OCI-LY1 (cell line): ENCODE measurements around the gene MYOCOS.

Experiments used
- EZH2 ChIP-seq: fragments of 200-600 bp; sonication (generic), shearing (Covaris generic); IDR thresholded peaks from 2 replicates; pipeline ENCODE4 v1.8.0; 2017; ENCODE audit warnings: borderline replicate concordance, mixed run types, mild to moderate bottlenecking, antibody characterized with exemption, low read length, moderate library complexity, mixed read lengths
- TF ChIP-seq, protein P1 (sequence below): fragments of 200-600 bp; sonication (generic), shearing (Covaris generic); IDR thresholded peaks from 2 replicates; pipeline ENCODE4 v1.5.1; 2017; ENCODE audit warnings: mild to moderate bottlenecking, antibody characterized with exemption, low read length, moderate library complexity, mixed read lengths

DNA sequence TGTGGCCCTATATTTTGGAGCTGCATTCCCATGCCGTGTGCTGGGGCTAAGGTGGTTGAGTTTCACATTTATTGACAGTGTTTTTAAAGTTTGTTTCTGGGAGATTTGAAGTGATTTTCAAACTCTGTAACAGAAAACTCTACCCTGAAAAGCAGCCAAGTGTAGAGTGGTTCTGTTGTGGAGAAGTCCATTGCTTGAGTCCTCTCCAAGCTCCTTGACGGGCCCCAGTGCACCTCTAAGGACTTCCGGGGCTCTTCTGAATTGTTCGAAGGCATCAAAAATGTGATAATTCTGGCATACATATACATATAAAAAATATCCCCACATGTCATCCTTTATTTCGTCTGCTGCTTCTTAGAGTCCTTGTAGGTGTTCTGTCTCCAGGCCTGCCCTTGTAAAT, 5.0 kb downstream of the MYOCOS start:
- TF ChIP-seq, protein P1, sequence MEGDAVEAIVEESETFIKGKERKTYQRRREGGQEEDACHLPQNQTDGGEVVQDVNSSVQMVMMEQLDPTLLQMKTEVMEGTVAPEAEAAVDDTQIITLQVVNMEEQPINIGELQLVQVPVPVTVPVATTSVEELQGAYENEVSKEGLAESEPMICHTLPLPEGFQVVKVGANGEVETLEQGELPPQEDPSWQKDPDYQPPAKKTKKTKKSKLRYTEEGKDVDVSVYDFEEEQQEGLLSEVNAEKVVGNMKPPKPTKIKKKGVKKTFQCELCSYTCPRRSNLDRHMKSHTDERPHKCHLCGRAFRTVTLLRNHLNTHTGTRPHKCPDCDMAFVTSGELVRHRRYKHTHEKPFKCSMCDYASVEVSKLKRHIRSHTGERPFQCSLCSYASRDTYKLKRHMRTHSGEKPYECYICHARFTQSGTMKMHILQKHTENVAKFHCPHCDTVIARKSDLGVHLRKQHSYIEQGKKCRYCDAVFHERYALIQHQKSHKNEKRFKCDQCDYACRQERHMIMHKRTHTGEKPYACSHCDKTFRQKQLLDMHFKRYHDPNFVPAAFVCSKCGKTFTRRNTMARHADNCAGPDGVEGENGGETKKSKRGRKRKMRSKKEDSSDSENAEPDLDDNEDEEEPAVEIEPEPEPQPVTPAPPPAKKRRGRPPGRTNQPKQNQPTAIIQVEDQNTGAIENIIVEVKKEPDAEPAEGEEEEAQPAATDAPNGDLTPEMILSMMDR, result no peak
- TF ChIP-seq EZH2, result no peak
